ENCODE measurements around the gene STXBP5.

Gene STXBP5

GRCh38 chr6:147438758-147439528 lies 234.7 kb downstream of the STXBP5 start:
- Histone ChIP-seq H3K4me3 (ENCODE audit: low read depth in 1 of 2, low read length in 2 of 2) (no peak overlapping the region), H3K36me3 (ENCODE audit: control insufficient read depth in 1 of 2, insufficient read depth in 2 of 2, low read length in 2 of 2) (no peaks in the 10 kb centered on the region), H3K9ac (ENCODE audit: low read depth in 1 of 2, low read length in 2 of 2) (no peak overlapping the region), H3K9me3 (ENCODE audit: control insufficient read depth in 1 of 2, low read length in 2 of 2) (no peaks in the 10 kb centered on the region), H3K4me1 (ENCODE audit: control insufficient read depth in 1 of 2, insufficient read depth in 2 of 2, low read length in 2 of 2) (no peaks in the 10 kb centered on the region), H3K27ac (ENCODE audit: low read depth, low read length) (no peak overlapping the region), H3K27me3 (ENCODE audit: control insufficient read depth in 1 of 2, insufficient read depth in 2 of 2, low read length in 2 of 2) (no peaks in the 10 kb centered on the region)

All from duodenal mucosa (tissue), 2 donors.